Spleen (tissue), 7 donors: Measurements from ENCODE around the gene AKAP13.

Experiments used
- CTCF ChIP-seq, 11 experiments: fragments of 200-600 bp in 7 of 11; fragments of 450-650 bp in 4 of 11; sonication (generic) in 4 of 11; IDR thresholded peaks in 8 of 11; conservative IDR thresholded peaks in 3 of 11; 1 replicate in 7 of 11; 2 replicates in 4 of 11; pipeline versions ENCODE4 v1.4.0 to v1.8.0; 2016 to 2021; ENCODE audit warnings: antibody characterized with exemption in 11 of 11, inconsistent platforms in 4 of 11, mild to moderate bottlenecking in 1 of 11
- POLR2A ChIP-seq, 3 donors: fragments of 450-650 bp; IDR thresholded peaks; one replicate each; pipeline ENCODE4 v1.5.1; 2017; ENCODE audit warnings: antibody characterized with exemption in 3 of 3, mild to moderate bottlenecking in 1 of 3
- POLR2AphosphoS5 ChIP-seq, 3 donors: sonication (generic); formaldehyde crosslinking; IDR thresholded peaks; one replicate each; pipeline ENCODE4 v1.5.1; 2017; ENCODE audit warnings: antibody characterized with exemption in 3 of 3
- donor health status: DM: no; HTN: no; CAD: no; lungs with moderate emphysema.
- donor health status: DM: no; HTN: no; CAD: no.
- donor health status: DM: no; HTN: no; CAD: no.

DNA sequence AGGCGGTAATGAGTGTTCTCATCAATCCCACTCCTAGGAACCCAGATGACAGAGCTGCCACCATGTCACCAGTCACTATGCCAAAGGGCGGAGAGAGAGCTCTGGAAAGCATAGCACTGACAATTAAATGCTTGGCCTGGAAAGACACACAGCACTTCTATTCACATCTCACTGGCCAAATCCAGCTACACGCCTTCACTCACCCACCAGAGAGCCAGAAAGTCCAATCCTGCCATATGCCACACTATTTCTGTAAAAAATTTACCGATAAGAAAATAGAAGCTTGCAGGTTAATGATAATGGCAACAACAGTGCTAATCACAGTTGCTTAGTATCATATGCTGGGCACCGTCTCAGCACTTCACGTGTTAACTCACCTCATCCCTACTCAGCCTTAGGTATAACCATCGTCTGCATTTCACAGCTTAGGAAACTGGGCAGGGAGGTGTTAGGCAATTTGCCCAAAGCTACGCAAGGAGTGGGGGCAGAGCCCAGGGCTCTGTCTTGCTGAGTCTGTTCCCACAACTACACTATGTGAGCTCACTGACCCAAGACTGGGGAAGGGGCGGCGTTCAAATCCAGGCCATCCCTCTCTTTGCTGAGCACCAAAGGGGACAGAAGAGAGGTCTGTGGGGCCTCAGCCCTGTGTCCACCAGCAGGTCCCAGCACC is 397.8 kb downstream of the AKAP13 start:
- TF ChIP-seq POLR2A (IDR thresholded peaks at IDR 0.05) (no peak), CTCF (IDR thresholded peaks at IDR 0.05 in 8 of 11, conservative IDR thresholded peaks at IDR 0.05 in 3 of 11) (no peak), POLR2AphosphoS5 (IDR thresholded peaks at IDR 0.05) (no peak)
